ENCODE measurements around the gene GOLPH3. TPM values are rescaled to one million over a fixed set of nuclear protein-coding genes. Genes with fewer than 3 reads are reported as not detected.

GOLPH3 gene
- total RNA-seq, 2 donors from 2014 or later, result 60.6 to 63.7 TPM

DNA sequence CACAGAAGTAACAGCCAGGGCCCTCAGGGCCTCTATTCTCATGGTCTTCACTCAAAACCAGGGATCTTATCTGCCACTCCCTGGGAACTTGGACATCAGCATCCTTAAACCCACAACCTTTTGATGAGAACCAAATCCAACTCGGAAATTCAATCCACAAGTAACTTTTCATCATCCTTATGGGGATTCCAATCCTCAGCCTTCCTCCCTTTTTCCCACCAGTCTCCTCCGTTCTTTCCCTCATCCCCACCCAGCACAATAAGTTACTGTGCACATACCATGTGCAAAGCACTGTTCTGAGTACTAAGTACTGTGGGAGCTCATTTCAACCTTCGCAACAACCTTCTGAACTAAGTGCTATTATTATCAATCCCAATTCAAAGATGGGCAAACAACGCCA is 17.0 kb downstream of the GOLPH3 start:
- H3K27ac ChIP-seq, result no peak overlapping the region
- DNase-seq (ENCODE audit: low spot score), result no peak
- no peaks in the 10 kb centered on the region for H3K9me3 ChIP-seq
- H3K36me3 ChIP-seq, result no peaks in the 10 kb centered on the region
- no peaks in the 10 kb centered on the region for H3K27me3 ChIP-seq
- peaks cover 0 to 56% of the 10 kb centered on the region in 2 donors for H3K4me1 ChIP-seq
- H3K4me3 ChIP-seq, result no peak overlapping the region
- TF ChIP-seq, protein P1, sequence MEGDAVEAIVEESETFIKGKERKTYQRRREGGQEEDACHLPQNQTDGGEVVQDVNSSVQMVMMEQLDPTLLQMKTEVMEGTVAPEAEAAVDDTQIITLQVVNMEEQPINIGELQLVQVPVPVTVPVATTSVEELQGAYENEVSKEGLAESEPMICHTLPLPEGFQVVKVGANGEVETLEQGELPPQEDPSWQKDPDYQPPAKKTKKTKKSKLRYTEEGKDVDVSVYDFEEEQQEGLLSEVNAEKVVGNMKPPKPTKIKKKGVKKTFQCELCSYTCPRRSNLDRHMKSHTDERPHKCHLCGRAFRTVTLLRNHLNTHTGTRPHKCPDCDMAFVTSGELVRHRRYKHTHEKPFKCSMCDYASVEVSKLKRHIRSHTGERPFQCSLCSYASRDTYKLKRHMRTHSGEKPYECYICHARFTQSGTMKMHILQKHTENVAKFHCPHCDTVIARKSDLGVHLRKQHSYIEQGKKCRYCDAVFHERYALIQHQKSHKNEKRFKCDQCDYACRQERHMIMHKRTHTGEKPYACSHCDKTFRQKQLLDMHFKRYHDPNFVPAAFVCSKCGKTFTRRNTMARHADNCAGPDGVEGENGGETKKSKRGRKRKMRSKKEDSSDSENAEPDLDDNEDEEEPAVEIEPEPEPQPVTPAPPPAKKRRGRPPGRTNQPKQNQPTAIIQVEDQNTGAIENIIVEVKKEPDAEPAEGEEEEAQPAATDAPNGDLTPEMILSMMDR (IDR thresholded peaks at IDR 0.05), result no peak

DNA sequence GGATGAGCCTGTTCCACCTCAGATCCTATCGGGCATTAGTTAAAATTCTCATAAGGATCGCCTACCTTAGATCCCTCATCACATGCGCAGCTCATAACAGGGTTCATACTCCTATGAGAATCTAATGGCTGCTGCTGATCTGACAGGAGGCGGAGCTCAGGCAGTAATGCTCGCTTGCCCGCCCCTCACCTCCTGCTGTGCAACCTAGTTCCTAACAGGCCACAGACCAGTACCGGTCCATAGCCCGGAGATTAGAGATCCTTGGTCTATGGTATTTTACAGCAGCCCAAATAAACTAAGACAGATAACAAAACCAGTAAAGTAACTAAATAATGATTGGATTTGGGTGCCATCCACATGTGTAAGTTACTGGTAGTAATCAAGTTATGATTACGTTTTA is 17.5 kb downstream of the GOLPH3 start:
- Histone ChIP-seq H3K4me1 (peaks cover 0 to 56% of the 10 kb centered on the region in 2 donors), H3K27me3 (no peaks in the 10 kb centered on the region), H3K4me3 (no peak overlapping the region), H3K36me3 (no peaks in the 10 kb centered on the region), H3K9me3 (no peaks in the 10 kb centered on the region), H3K27ac (no peak overlapping the region)
- DNase-seq (ENCODE audit: low spot score), result no peak
- TF ChIP-seq, protein P1 (IDR thresholded peaks at IDR 0.05), result no peak

DNA sequence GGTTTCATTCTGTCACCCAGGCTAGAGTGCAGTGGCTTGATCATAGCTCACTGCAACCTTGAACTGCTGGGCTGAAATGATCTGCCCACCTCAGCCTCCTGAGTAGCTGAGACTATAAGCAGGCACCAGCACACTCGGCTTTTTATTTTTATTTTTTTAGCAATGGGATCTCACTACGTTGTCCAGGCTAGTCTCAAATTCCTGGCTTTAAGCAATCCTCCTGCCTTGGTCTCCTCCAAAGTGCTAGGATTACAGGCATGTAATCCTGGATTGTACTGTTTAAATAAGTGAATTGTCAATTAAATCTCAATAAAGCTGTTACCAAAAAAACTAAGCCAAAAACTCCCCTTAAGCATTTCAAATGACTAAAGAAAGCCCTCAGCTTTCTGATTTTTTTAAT is 18.9 kb downstream of the GOLPH3 start:
- H3K36me3 ChIP-seq, result no peaks in the 10 kb centered on the region
- TF ChIP-seq, protein P1 (IDR thresholded peaks at IDR 0.05), result no peak
- no peaks in the 10 kb centered on the region for H3K9me3 ChIP-seq
- no peaks in the 10 kb centered on the region for H3K27me3 ChIP-seq
- no peak overlapping the region for H3K4me3 ChIP-seq
- peaks cover 0 to 56% of the 10 kb centered on the region in 2 donors for H3K4me1 ChIP-seq
- H3K27ac ChIP-seq, result no peak overlapping the region
- no peak for DNase-seq (ENCODE audit: low spot score)

DNA sequence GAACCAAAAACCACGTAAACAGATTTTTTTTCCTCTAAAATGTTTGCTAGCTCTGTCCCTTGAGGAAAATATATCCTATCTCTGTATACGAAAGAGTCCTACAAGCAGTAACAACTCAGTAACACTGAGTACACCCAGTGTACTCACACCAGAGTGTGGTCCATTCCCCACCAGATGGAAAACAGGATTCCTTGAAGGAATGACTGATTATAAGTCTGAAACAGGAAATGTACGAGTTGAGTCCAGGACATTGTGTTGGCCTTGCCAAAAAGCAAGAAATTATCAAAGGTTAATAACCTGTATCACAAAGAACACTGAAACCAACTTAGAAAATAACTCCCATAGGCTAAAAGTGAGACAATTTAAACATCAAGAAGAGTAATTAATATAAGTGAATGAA is 20.4 kb downstream of the GOLPH3 start:
- Histone ChIP-seq H3K27ac (peak overlapping the region in 1 of 2 donors; percentile 40), H3K36me3 (no peaks in the 10 kb centered on the region), H3K9me3 (no peaks in the 10 kb centered on the region), H3K27me3 (no peaks in the 10 kb centered on the region), H3K4me3 (no peak overlapping the region), H3K4me1 (peaks cover 0 to 46% of the 10 kb centered on the region in 2 donors)
- TF ChIP-seq, protein P1 (IDR thresholded peaks at IDR 0.05), result no peak
- DNase-seq (ENCODE audit: low spot score), result no peak

DNA sequence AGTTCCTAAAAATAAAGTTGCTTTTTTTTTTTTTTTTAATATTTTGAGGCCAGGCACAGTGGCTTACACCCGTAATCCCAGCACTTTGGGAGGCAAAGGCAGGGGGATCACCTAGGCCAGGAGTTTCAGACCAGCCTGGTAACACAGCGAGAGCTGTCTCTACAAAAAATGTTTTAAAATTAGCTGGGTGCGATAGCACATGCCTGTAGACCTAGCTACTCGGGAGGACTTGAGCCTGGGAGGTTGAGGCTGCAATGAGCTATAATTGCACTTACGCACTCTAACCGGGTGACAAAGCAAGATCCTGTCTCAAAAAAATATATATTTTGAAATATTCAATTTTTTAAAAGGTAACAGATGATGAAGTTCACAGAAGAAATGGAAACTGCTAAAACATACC is 22.9 kb downstream of the GOLPH3 start:
- H3K9me3 ChIP-seq, result no peaks in the 10 kb centered on the region
- H3K36me3 ChIP-seq, result no peaks in the 10 kb centered on the region
- no peak overlapping the region for H3K4me3 ChIP-seq
- DNase-seq (ENCODE audit: low spot score), result no peak
- no peaks in the 10 kb centered on the region for H3K27me3 ChIP-seq
- no peak overlapping the region for H3K27ac ChIP-seq
- H3K4me1 ChIP-seq, result peaks cover 0 to 44% of the 10 kb centered on the region in 2 donors
- TF ChIP-seq, protein P1 (IDR thresholded peaks at IDR 0.05), result no peak

DNA sequence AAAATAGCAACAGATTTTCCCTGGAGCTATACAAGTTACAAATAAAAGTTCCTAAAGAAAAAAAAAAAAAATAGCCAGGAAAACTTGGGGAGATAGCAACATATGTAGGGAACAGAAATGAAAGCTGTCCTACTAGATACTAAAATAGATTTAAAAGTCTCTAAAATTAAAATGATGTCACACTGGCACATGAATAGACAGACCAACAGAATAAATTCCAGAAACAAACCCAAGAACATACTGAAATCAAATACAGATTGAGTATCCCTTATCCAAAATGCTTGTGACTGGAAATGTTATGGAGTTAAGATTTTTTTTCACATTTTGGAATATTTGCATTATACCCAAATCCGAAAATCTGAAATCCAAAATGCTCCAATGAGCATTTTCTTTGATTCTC is 23.8 kb downstream of the GOLPH3 start:
- Histone ChIP-seq H3K36me3 (no peaks in the 10 kb centered on the region), H3K4me1 (peaks cover 0 to 52% of the 10 kb centered on the region in 2 donors), H3K9me3 (no peaks in the 10 kb centered on the region), H3K27ac (peak overlapping the region in 1 of 2 donors; percentile 20), H3K27me3 (no peaks in the 10 kb centered on the region), H3K4me3 (no peak overlapping the region)
- no peak for DNase-seq (ENCODE audit: low spot score)
- TF ChIP-seq, protein P1 (IDR thresholded peaks at IDR 0.05), result no peak
